A549 (cell line): ENCODE data around the gene ALG12.

Source experiments
- EP300 ChIP-seq, 2 experiments: fragments of >200 bp; sonication (Bioruptor Twin); formaldehyde crosslinking; IDR thresholded peaks; 2 replicates in 1 of 2; 3 replicates in 1 of 2; pipeline ENCODE4 v1.6.1; 2016 to 2017
- MAX ChIP-seq: IDR thresholded peaks from 2 replicates; pipeline ENCODE4 v1.6.1; 2012
- TP53 ChIP-seq: fragments of 250-450 bp; sonication (Bioruptor Pico); IDR thresholded peaks from 2 replicates; pipeline ENCODE4 v1.5.0; 2021; ENCODE audit warnings: mild to moderate bottlenecking, moderate library complexity

- no peak for TF ChIP-seq MAX
- no peak for TF ChIP-seq EP300 (IDR thresholded peaks at IDR 0.05)
- no peak for TF ChIP-seq TP53 (CRISPR knock-in tag)
Observed at GRCh38 chr22:49872347-49872746, 45.9 kb downstream of the ALG12 start.
